ENCODE data around the gene LIMCH1.

DNA sequence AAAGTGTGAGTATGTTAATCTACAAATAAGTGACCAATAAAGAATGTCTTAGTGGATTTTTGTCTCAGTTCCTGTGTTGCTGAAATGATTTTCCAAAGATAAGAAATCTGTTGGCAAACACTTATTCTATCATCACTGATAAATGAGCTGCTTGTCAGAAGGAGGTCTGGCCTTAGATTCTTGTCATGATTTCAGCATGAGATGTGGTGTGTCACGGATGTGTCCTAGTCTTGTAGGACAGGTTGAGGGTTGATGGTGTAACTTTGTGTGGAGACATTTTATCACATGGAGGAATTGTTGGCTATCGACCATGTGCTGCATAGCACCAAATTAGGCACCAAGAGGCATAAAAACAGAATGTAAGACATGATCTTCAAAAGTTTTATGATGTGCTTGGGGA is 31.8 kb upstream of the LIMCH1 start:
- TF ChIP-seq, protein P1, sequence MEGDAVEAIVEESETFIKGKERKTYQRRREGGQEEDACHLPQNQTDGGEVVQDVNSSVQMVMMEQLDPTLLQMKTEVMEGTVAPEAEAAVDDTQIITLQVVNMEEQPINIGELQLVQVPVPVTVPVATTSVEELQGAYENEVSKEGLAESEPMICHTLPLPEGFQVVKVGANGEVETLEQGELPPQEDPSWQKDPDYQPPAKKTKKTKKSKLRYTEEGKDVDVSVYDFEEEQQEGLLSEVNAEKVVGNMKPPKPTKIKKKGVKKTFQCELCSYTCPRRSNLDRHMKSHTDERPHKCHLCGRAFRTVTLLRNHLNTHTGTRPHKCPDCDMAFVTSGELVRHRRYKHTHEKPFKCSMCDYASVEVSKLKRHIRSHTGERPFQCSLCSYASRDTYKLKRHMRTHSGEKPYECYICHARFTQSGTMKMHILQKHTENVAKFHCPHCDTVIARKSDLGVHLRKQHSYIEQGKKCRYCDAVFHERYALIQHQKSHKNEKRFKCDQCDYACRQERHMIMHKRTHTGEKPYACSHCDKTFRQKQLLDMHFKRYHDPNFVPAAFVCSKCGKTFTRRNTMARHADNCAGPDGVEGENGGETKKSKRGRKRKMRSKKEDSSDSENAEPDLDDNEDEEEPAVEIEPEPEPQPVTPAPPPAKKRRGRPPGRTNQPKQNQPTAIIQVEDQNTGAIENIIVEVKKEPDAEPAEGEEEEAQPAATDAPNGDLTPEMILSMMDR (IDR thresholded peaks at IDR 0.05; ENCODE audit: borderline replicate concordance, extremely low read depth, low read length, poor library complexity, severe bottlenecking), result no peak
- TF ChIP-seq EZH2 (IDR thresholded peaks at IDR 0.05; ENCODE audit: borderline replicate concordance, low read depth, low read length, severe bottlenecking), result no peak

Data from DND-41 (cell line).